Right ventricle myocardium superior (tissue), 1 donor: ENCODE measurements around the gene KCNT2. TPM values are rescaled to one million over a fixed set of nuclear protein-coding genes. Genes with fewer than 3 reads are reported as not detected.

Experiments used
- ATAC-seq: fragments of 200-7000 bp; cut with Tn5 transposase; one replicate; pipeline ENCODE4 v1.9.1; 2020; ENCODE audit warnings: mild to moderate bottlenecking; ENCODE audit not compliant: poor library complexity
- DNase-seq: peaks from one replicate; pipeline ENCODE4 v3.0.0-alpha.2; 2020
- intact Hi-C: fragments of 100-400 bp; cut with DNase I; formaldehyde crosslinking; loops from one replicate; pipeline ENCODE4 v1.11.2; 2022
- total RNA-seq: library from RNA; stranded (reverse); fragmentation: NEBNext Ultra II Directional; extraction: Animal tissue kit (Norgen Biotek cat#: 25700); gene quantifications from one replicate; pipeline ENCODE4 v1.2.1, GENCODE V29; 2021
- donor health status: DM: no; HTN: yes; CAD: no; lungs with severe emphysema.

Gene KCNT2
- total RNA-seq, 1 donor from 2014 or later, result 1.0 TPM

DNA sequence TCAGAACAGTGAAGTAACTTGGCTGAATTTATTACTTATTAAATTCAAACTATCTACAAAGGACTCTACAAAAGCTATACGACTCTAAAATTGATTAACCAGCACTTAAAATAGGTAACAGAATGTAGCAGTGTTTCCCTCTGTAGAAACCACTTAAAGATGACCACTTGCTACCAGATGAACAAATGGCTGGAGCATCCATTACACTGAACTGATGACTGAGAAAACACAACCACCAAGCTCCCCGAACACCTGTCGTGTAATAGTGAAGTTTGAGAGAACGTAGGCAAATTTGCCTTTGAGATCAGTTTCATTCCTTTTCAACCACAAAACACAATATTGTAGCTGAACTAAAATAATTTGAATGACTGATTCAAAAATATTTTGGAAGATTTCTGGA, 226.7 kb downstream of the KCNT2 start:
- intact Hi-C loops, result no loop called here
- no peak for ATAC-seq
- no peak for DNase-seq

DNA sequence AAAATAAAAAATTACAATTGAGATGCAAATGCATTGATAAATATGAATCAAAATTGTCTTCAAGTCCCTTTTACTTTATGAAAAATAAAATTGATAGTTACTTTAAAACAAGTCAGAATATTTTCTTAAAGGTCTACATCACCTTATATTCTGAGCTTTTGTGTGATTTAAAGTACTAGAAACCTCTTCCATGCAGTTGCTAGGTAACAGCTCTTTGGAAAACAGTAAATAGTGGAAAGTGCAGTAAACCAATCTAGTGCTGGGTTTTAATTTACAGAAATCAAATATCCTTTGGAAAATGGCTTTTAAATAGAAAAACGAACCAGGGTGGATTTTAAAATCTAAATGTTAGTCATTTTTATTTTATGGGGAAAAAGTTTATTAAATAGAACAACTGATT, 227.9 kb downstream of the KCNT2 start:
- intact Hi-C loops, result no loop called here
- no peak for DNase-seq
- no peak for ATAC-seq

GRCh38 chr1:196377811-196378210, 230.4 kb downstream of the KCNT2 start:
- no peak for ATAC-seq
- DNase-seq, result no peak
- intact Hi-C loops, result no loop called here

DNA sequence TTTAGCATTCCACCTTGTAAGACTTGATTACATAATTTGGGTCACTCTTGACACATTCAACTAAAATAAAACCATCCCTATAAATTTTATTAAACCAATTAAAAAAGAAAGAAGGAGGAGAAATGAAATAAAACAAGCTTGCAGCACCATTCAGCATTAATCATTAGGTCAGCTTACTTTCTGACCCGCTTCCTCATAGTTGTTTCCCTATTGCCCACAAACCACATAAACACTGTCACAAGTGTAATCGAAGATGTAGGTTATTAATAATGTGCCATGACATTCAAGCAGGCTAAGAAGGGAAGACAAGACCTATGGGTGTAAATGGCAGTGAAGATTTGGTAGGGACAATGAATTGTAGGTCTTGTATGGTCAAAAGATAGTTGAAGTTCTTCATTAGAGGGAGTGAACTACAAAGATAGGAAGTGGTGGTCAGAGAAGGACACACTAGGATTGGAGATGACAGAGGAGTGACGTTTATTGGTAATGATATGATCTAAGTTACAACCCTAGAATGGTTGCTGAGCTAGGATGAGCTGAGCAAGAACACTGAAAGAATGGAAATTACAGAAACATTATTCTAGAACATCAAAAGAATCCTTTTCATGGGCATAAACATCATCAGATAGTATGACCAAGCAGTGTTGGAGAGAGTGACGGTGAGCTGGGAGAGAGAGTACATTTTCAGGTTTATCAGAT, 231.5 kb downstream of the KCNT2 start:
- intact Hi-C loops, result no loop called here
- DNase-seq, result no peak
- no peak for ATAC-seq

DNA sequence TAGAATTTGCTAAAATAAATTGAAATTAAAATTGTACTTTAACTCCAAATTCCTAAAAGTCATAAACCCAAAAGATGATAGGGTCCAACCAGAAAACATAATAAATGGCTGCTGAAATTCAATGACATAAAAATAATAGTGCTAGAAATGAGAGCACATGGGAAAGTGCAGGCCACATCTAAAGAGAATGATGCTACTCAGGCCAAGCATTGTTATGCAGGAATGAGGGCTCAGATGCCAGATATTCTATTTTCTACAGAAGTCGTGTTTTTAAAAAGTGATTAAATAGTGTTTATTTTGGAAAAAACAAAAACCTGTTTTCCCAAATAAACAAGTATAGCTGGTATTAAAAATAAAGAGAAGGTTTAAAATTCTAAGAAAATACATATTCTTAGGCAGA, 234.4 kb downstream of the KCNT2 start:
- DNase-seq (no peak), ATAC-seq (no peak)
- intact Hi-C loops, result no loop called here

DNA sequence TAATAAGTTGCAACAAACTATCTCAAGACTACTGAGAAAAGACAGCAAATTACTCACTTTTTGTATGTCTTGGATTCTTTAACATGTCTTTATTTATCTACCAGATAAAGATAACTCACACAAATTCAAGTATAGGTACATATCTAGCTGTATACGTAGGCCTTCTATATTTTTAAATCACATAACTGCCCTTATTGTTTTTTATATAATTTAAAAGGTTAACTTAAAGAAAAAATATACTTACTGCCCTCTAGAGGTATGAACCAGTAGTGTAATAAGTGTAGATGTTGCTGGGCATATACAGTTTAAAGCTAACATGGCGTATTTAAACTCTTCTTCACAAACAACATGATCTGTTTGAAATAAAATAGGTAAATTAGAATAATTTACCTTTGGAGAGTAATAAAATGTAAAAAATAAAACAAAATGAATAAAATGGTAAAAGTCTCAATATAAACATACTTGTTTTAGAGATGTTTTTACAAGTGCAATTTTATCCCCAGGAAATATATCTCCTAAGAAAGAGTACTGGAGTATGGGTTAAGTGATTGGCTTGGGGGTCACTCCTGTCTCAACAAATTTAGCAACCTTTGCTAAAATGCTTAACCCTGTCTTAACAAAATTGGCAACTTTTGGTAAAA, 235.2 kb downstream of the KCNT2 start:
- no peak for ATAC-seq
- intact Hi-C loops, result no loop called here
- DNase-seq, result no peak

GRCh38 chr1:196367838-196368237, 240.4 kb downstream of the KCNT2 start:
- DNase-seq (no peak), ATAC-seq (no peak)
- intact Hi-C loops, result no loop called here

- DNase-seq, result no peak
- intact Hi-C loops, result no loop called here
- ATAC-seq, result no peak
Observed at GRCh38 chr1:196366817-196367495, 241.3 kb downstream of the KCNT2 start.

GRCh38 chr1:196361112-196361714, 247.0 kb downstream of the KCNT2 start:
- intact Hi-C loops, result no loop called here
- no peak for ATAC-seq
- DNase-seq, result no peak

DNA sequence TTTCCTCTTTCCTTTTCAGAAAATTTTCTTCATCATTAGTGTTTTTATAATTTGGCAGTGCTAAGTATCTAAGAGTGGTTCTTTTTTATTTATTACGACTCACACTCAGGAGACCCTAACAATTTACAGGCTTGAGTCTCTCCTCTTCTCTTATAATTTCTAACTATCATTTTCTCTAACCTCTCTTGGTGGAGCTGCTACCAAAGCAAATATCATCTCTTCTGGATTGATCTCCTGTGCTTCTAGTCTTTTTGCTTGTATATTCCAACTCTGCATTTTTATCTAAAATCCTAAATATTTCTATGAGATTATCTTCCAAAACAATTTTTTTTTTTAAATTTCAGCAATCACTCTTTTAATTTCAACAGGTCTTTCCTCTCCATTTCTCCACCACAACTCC, 250.3 kb downstream of the KCNT2 start:
- ATAC-seq, result no peak
- intact Hi-C loops, result no loop called here

GRCh38 chr1:196355206-196355786, 252.9 kb downstream of the KCNT2 start:
- intact Hi-C loops, result no loop called here
- no peak for ATAC-seq
- no peak for DNase-seq

More for the DNA sequence above, 250.3 kb downstream of the KCNT2 start:
- DNase-seq, result no peak

- ATAC-seq (no peak), DNase-seq (no peak)
- intact Hi-C loops, result no loop called here
Observed at GRCh38 chr1:196344453-196344852, 263.8 kb downstream of the KCNT2 start.

GRCh38 chr1:196324345-196324744, 283.9 kb downstream of the KCNT2 start:
- intact Hi-C loops, result no loop called here

GRCh38 chr1:196323869-196324268, 284.4 kb downstream of the KCNT2 start:
- ATAC-seq (no peak), DNase-seq (no peak)
- intact Hi-C loops, result no loop called here

More at GRCh38 chr1:196324345-196324744, 283.9 kb downstream of the KCNT2 start:
- no peak for ATAC-seq
- no peak for DNase-seq

DNA sequence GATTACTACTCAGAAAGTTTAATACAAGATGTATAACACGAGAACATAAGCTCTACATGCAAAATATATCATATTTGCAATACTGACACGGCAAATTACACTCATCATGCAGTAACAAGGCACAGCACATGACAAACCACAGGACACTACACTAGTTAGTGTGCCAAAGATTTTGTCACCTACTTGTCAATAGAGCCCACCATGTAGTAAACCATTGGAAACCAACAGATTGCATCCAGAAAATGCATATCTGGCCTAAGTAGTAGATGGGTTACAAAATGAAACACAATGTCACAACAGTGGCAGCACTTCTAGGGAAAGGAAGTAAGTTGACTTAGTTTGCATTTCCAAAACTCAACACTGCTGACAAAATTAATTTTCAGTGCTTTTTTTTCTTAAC, 288.9 kb downstream of the KCNT2 start:
- DNase-seq, result no peak
- no peak for ATAC-seq
- intact Hi-C loops, result no loop called here

GRCh38 chr1:196317535-196318522, 290.4 kb downstream of the KCNT2 start:
- intact Hi-C loops, result no loop called here
- ATAC-seq (no peak), DNase-seq (no peak)

DNA sequence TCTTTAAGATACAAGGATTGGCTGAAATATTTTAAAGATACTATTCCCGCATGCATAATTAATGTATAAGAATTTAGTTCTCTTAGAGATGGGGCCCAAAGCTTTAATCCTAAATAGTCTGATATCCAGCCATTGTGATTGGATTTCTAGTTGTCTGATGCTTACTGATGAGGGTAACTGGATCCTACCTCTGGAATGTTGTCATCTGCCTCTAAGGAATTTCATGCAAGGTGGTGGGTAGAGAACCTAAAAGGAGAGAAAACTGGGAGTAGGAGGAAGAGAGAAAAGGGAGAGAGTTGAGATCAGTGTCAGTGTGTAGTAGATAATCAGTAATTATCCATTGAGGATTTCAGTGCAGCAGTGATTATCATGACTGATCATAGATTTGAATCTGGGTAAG, 295.5 kb downstream of the KCNT2 start:
- ATAC-seq (no peak), DNase-seq (no peak)
- intact Hi-C loops, result no loop called here

- intact Hi-C loops, result loop anchor here (10.0 kb wide), 1 partner anchor 145 kb away; no protein-coding TSS in a partner anchor
- ATAC-seq (no peak), DNase-seq (no peak)
Observed at GRCh38 chr1:196309386-196309785, 298.9 kb downstream of the KCNT2 start.
